ENCODE measurements around the gene LYPD6B.

LYPD6B gene

GRCh38 chr2:149038442-149039212 is at the start of gene LYPD6B:
Gene LYPD6B (plus strand): TSS chr2:149038699. CDS start chr2:149130949, 92,250 bp downstream.
- DNase-seq (ENCODE audit: low spot score): no peak

- DNase-seq (ENCODE audit: low spot score): peak; percentile 61
Observed at GRCh38 chr2:148989882-148990493, 48.5 kb upstream of the LYPD6B start.

GRCh38 chr2:148990968-148991367 is 47.5 kb upstream of the LYPD6B start:
- no peak for DNase-seq (ENCODE audit: low spot score)

- DNase-seq (ENCODE audit: low spot score): no peak
Observed at GRCh38 chr2:148992448-148992847, 46.1 kb upstream of the LYPD6B start.

GRCh38 chr2:148993351-148993750 is 45.1 kb upstream of the LYPD6B start:
- DNase-seq (ENCODE audit: low spot score): no peak

GRCh38 chr2:148994341-148994740 is 44.2 kb upstream of the LYPD6B start:
- DNase-seq (ENCODE audit: low spot score): no peak

GRCh38 chr2:148996805-148997204 is 41.7 kb upstream of the LYPD6B start:
- DNase-seq (ENCODE audit: low spot score): no peak

GRCh38 chr2:148998165-148998830 is 40.2 kb upstream of the LYPD6B start:
- DNase-seq (ENCODE audit: low spot score): no peak

- DNase-seq (ENCODE audit: low spot score): no peak
Observed at GRCh38 chr2:148998831-148999200, 39.7 kb upstream of the LYPD6B start.

- DNase-seq (ENCODE audit: low spot score): no peak
Observed at GRCh38 chr2:148999451-148999921, 39.0 kb upstream of the LYPD6B start.

- no peak for DNase-seq (ENCODE audit: low spot score)
Observed at GRCh38 chr2:149000158-149000938, 38.2 kb upstream of the LYPD6B start.

GRCh38 chr2:149001496-149001895 is 37.0 kb upstream of the LYPD6B start:
- no peak for DNase-seq (ENCODE audit: low spot score)

- no peak for DNase-seq (ENCODE audit: low spot score)
Observed at GRCh38 chr2:149002378-149002890, 36.1 kb upstream of the LYPD6B start.

GRCh38 chr2:149002891-149003740 is 35.4 kb upstream of the LYPD6B start:
- no peak for DNase-seq (ENCODE audit: low spot score)

- no peak for DNase-seq (ENCODE audit: low spot score)
Observed at GRCh38 chr2:149004836-149005235, 33.7 kb upstream of the LYPD6B start.

- DNase-seq (ENCODE audit: low spot score): no peak
Observed at GRCh38 chr2:149005471-149006077, 32.9 kb upstream of the LYPD6B start.

GRCh38 chr2:149006883-149007543 is 31.5 kb upstream of the LYPD6B start:
- DNase-seq (ENCODE audit: low spot score): no peak

GRCh38 chr2:149008381-149008780 is 30.1 kb upstream of the LYPD6B start:
- no peak for DNase-seq (ENCODE audit: low spot score)

- no peak for DNase-seq (ENCODE audit: low spot score)
Observed at GRCh38 chr2:149009576-149010461, 28.7 kb upstream of the LYPD6B start.
